ENCODE measurements around the gene DDX1. TPM values are rescaled to one million over a fixed set of nuclear protein-coding genes. Genes with fewer than 3 reads are reported as not detected.

DDX1 gene
- total RNA-seq, 1 donor from 2014 or later = 167 TPM

DNA sequence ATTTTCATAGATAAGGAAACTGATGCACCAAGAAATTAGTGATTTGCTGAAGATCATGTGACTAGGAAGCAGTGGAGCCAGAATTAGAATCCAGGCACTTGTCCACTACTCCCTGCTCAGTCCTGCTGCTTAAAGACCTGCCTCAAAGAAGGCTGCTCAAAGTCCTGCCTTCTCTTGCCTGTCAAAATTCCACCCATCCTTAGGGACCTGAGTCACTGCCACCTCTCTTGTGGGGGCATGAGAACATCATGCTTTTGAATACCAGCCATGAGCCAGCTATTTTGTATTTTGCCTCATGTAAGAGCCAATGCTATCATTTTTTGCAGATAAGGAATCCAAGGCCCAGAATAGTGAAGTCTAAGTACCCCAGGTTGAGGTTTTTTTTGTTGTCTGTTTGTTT lies 47.1 kb downstream of the DDX1 start:
- ATAC-seq (peak; percentile 34), DNase-seq (no peak)
- intact Hi-C loops (cut with micrococcal nuclease) = loop anchor here (5.0 to 10.0 kb wide), 3 partner anchors 306 to 969 kb away; partner anchors contain the start of gene MYCN

DNA sequence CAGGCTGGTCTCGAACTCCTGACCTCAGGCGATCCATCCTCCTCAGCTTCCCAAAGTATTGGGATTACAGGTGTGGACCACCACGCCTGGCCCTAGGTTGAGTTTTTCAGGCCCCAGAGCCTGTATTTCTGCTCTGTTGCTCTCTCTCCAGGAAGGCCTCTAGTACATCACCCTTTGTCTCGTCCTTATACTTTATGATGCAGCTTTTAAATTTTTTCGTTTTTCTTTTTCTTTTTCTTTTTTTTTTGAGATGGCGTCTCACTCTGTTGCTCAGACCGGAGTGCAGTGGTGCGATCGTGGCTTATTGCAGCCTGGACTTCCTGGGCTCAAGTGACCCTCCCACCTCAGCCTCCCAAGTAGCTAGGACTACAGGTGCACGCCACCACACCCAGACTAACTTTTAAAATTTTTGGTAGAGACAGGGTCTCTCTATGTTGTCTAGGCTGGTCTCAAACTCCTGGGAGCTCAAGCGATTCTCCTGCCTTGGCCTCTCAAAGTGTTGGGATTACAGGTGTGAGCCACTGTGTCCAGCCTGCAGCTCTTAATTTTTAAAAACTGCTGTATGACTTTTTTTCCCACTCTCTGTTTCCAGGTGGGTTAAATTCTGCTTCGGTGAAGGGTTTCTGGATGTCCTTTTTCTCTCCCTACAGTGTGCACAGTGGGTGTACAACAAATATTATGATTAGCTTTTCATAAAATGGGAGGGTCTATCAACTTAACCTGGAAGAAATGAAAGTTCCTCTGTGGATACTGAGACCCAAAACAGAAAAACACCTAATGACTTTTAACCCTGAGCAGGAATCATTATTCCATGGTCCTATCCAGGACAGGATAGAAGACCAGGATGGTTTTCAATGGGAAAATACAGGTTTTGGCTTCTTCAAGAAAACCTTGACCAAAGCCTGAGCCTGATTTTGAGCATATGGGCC lies 47.9 kb downstream of the DDX1 start:
- intact Hi-C loops (cut with micrococcal nuclease) = loop anchor here (5.0 to 10.0 kb wide), 3 partner anchors 305 to 968 kb away; partner anchors contain the start of gene MYCN
- ATAC-seq (no peak), DNase-seq (no peak)

DNA sequence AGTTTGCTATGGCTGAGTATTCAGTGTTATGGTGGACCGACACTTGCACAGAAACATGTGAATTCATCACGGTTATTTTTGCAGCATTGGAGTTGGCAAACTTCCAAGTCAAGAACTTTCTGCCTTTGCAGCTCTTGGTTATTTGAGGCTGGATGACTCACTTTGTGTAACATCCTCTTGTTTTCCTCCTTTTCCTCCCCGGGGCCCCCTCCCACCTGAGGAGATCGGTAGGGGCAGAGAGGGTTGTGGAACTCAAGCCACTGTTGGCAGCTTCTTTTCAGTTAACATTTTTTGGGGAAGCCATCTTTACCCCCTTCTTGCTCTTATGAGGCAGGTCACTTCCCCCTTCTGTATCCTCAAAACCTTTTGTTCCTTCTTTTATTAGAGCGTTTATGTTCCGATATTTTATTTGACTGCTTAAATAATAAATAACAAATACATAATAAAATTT lies 48.6 kb downstream of the DDX1 start:
- no peak for DNase-seq
- intact Hi-C loops (cut with micrococcal nuclease) = no loop called here

DNA sequence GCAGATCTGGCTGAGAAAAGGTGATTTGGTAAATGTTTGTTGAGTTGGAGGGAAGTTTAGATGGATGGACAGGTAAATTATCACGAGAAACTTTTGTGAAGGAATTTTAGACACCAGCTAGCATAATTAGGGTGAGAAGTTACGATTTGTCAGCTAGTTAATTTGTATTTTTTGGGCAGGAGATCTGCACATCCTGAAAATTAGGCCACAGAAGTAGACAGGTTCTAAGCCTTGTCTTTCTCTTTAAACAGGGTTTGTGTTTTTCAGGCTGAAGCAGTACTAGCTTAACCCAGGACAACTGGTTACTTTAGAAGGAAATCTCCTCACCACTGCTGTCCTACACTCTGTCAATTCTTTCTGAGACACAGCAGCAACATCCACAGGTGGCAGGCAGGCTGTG lies 49.1 kb downstream of the DDX1 start:
- ATAC-seq (no peak), DNase-seq (no peak)
- intact Hi-C loops (cut with micrococcal nuclease) = no loop called here

More for the DNA sequence above, 48.6 kb downstream of the DDX1 start:
- ATAC-seq = peak; percentile 31

DNA sequence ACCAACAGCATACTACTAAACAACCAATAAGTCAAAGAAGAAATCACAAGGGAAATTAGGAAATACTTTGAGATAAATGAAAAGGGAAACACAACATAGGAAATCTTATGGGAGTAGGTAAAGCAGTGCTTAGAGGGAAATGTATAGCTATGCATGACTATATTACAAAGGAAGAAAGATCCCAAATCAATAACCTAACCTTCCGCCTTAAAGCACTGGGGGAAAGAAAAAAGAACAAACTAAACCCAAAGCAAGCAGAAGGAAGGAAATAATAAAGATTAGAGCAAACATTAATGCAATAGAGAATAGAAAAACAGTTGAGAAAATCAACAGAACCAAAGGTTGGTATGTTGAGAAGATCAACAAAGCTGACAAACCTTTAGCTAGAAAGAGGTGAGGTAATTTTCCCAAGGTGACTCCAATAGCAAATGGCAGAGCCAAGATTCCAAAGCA lies 49.9 kb downstream of the DDX1 start:
- DNase-seq (no peak), ATAC-seq (no peak)
- intact Hi-C loops (cut with micrococcal nuclease) = no loop called here

DNA sequence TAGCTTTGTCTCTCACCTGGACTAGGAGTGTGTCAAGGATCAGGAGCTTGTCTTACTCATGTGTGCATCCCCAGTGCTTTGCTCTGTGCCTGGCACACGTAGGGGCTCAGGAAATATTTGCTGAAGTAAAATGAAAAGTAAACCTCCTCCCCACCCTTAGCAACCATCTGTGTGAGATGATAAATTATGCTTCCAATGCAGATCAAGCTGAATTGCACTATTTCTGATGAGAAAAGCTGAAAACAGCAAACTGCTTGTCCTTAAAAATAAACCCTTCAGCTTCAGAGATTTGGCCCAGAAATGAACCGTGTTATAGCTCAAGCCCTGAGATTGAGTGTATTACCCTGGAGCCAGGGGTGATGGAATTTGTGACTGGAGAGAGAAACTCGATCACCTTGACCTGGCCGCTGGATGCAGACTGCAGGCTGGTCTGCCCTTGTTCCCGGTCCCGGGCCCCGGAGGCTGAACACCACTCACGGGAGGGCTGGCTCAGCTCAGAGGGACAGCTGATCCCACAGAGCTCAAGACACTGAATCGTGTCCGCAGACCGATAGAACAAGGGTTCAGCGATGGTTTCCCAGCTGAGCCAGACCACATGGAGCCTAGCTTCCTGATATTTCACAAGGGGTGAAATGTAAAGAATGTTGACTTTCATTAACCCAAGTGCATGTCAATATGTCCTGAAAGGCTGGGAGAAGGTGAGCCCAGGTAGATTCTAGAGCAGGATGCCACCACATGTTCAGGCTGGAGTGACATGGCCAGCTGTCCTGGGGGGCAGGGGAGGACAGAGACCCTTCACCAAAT lies 50.5 kb downstream of the DDX1 start:
- DNase-seq = no peak
- no peak for ATAC-seq
- intact Hi-C loops (cut with micrococcal nuclease) = no loop called here

DNA sequence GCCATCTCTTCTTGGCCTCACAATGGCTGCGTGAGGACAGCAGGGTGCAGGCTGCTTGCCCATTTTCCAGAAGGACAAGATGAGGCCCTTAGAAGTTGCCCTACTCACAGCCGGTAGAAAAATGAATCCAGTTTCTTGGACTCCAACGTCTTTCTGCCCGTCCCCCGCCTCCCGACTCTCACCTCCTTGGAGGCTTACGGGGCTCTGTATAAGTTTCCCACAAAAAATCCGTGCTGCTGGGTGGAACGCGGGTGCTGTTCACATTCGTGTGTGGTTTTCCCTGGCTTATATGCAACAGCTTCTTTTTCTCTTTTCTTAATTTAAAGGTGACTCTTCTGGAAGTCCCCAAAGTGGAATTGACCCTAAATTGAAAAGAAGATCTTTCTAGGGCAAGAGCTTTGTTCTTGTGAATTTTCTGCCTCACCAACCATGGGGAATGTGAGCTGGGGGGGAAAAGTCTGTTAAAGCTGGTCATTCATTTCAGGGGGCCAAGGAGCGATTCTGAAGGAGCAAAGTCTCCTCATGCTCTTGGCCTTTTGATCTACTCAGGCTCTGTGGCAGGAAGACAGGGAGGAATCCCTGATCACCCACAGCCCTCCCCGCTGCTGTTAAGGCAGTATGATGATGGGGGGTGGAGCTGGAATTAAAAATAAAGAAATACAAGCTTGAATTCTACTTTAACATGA lies 51.3 kb downstream of the DDX1 start:
- intact Hi-C loops (cut with micrococcal nuclease) = no loop called here
- no peak for DNase-seq
- no peak for ATAC-seq

DNA sequence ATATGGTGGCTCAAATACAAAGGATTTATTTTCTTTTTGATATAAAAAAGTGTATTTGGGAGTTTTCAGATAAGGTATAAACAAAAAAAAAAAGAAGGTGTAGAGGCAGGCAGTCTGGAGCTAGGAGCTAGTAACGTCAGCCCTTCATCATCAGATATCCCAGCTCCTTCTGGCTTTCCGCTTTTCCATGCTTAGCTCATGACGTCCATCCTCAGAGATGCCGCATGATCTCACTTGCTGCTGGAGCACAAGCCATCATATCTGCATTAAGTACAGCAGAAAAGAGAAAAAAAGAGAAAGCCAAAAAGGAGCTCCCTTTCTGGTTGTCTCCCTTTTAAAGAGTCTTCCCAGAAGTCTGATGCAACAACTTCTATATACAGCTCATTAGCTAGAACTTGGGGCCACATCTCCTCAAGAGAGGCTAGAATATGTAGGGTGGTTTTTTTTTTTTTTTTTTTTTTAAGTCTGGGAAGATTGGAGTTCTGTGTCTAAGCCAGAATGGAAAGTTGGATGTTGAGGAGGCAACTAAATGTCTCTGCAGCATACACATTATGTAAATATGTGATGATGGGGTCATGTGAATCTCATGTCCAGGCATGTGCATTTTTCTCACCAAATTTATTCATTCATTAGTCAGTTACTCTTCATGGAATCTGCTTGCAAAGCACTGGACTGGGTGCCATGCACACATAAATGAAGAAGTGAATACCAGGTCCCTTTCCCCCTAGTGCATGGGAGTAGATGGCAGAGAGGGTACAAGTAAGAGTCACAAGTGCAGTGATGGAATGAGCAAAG lies 52.3 kb downstream of the DDX1 start:
- intact Hi-C loops (cut with micrococcal nuclease) = no loop called here
- DNase-seq (no peak), ATAC-seq (no peak)

DNA sequence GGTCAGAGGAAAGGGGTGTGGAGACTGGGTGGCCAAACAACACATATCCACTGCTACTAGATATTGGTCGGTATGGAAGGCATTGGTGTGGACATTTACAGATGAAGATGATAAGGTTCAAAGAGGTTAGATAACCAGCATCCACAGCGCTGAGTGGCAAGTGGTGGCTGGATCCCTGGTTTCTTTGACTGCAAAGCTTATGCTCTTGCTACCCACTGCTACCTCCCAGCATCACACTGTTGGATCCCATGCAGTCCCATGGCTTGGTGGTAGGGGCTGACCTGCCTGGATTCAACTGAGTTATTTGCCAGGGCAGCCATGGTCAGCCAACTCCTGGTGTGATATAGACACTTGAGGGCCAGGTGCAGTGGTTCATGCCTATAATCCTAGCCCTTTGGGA lies 53.6 kb downstream of the DDX1 start:
- DNase-seq (no peak), ATAC-seq (no peak)
- intact Hi-C loops (cut with micrococcal nuclease) = no loop called here

DNA sequence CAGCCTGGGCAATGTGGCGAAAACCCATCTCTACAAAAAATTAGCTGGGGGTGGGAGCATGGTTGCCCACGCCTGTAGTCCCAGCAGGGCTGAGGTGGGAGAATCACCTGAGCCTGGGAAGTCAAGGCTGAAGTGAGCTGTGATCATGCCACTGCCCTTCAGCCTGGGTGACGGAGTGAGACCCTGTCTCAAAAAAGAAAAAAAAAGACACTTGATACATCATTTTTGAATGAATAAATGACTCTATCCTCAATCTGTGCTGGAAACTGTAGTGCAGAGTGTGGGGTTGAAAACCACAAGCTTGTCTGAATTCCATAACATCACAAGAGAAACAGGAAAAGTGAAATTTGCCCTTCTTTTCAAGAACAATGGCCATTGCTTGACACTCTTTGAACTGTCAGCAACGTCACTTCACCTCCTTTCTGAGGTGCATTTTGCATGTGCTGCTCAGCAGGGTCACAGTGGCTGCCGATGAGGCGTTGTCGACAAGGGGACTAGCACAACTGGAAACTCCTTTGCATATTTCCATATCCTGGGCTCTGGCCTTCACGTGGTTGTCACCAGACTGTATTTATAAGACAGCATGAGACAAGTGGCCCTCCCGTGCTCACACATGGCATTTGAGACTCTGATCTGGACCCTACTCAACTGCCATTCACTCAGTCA lies 54.2 kb downstream of the DDX1 start:
- ATAC-seq (peak; percentile 63), DNase-seq (no peak)
- intact Hi-C loops (cut with micrococcal nuclease) = no loop called here

DNA sequence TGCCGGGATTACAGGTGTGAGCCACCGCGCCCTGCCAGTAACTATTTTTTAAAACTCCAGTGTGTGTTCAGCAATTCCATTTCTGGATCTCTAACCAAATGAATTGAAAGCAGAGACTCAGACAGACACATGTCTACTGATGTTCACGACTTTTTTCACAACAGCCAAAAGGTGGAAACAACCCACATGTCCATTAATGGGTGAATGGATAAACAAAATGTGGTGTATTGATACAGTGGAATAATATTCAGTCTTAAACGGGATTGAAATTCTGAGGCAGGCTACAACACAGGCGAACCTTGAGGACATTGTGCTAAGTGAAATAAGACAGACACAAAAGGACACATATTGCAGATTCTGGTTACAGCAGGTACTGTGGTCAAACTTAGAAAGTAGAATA lies 55.0 kb downstream of the DDX1 start:
- ATAC-seq = no peak
- intact Hi-C loops (cut with micrococcal nuclease) = no loop called here
- DNase-seq = no peak

DNA sequence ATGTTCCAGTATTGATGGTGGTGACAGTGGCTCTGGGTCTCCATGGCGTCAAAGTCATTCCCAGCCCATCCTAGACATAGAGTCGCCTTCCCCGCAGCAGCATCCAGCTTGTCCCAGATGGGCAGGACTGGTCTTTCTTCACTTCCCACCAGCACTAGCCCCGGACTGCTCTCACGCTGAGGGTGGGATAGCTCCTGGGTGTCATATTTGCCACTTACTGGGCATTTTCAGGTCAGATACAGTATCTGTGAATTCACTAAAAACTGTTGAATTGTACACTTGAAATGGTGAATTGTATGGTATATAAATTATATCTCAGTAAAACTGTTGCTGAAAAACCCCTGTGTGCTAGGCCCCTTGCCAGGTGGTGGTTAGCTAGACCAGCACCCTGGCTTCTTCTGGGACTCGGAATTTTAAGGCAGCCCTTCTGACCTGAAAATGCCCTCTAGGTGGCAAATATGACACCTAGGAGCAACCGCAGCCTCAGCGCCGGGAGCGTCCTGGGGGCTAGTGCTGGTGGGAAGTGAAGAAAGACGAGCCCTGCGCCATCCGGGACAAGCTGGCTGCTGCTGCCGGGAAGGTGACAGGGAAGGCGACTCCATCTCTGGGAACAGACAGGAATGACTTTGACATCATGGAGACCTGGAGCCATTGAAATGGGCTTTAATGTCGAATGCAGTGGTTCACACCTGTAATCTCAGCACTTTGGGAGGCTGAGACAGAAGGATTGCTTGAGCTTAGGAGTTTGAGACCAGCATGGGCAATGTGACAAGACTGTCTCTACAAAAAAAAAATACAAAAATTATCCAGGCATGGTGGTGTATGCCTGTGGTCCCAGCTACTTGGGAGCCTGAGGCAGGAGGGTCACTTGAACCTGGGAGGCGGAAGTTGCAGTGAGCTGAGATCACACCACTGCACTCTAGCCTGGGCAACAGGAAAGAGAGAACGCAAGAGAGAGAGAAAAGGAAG lies 56.2 kb downstream of the DDX1 start:
- intact Hi-C loops (cut with micrococcal nuclease) = no loop called here
- ATAC-seq = no peak
- DNase-seq = no peak

DNA sequence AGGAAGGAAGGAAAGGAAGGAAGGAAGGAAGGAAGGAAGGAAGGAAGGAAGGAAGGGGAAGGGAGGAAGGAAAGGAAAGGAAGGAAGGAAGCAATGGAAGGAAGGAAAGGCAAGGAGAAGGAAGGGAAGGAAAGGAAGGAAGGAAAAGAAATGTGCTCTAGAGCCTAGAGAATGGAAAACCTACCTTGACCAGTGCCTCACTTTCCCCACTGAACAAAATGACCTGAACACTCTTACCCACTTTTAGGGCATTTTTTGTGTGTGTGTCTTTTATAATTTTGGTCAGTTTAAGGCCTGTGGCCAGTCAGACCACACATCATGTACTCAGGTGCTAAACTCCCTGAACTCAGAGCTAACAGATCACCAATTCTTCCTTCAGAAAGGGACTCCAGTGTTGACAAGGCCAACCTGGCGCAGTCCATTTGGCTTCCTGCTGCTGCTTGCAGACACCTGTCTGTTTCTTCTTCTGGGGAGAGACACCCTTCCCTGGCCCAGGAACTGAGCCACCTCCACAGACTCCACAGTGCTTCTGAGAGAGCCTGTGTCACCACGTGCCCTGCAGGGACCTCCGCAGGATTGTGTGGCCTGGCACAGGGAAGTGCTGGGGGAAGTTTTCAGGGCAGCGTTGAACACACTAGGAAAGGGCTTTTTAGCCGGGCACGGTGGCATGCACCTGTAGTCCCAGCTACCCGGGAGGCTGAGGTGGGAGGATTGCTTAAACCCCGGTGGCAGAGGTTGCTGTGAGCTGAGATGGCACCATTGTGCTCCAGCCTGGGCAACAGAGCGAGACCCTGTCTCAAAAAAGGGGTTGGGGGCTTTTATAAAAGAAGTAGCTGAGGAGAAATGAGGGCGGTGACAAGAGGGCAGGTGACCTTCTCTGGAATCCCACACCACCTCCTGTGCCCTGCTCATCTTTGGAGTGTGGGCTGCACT lies 57.2 kb downstream of the DDX1 start:
- DNase-seq (no peak), ATAC-seq (no peak)
- intact Hi-C loops (cut with micrococcal nuclease) = no loop called here

DNA sequence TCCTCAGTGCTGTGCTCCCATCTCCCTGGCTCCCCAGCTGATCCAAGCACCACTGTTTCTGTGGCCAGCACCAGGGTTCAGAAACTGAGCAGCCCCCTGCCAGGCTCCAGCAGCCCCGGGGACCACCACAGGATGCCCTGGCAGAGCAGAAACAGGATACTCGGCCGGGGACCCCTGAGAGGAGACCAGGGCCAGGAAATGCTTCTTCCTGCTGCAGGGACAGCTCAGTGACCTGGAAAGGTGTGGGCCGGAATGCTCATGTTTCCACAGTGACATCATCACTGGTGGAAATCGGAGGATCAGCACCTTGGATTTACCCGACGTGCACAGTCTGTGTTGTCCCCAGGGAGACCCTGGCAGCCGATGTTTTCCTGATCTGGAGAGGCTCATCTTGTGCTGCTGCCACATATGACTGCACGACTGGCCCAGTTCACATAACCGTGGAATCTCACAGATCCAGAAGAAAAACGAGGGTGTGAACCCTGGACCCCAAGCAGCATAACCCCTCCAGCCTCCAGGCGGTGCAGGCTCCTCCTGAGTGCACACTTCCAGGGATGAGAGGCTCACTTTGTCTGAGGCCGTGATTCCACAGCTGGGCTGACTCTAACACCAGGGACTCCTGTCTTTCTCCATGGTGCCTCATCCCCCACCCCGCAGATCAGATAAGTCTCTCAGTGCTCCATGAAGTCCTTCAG lies 58.0 kb downstream of the DDX1 start:
- intact Hi-C loops (cut with micrococcal nuclease) = no loop called here
- DNase-seq = no peak
- no peak for ATAC-seq

DNA sequence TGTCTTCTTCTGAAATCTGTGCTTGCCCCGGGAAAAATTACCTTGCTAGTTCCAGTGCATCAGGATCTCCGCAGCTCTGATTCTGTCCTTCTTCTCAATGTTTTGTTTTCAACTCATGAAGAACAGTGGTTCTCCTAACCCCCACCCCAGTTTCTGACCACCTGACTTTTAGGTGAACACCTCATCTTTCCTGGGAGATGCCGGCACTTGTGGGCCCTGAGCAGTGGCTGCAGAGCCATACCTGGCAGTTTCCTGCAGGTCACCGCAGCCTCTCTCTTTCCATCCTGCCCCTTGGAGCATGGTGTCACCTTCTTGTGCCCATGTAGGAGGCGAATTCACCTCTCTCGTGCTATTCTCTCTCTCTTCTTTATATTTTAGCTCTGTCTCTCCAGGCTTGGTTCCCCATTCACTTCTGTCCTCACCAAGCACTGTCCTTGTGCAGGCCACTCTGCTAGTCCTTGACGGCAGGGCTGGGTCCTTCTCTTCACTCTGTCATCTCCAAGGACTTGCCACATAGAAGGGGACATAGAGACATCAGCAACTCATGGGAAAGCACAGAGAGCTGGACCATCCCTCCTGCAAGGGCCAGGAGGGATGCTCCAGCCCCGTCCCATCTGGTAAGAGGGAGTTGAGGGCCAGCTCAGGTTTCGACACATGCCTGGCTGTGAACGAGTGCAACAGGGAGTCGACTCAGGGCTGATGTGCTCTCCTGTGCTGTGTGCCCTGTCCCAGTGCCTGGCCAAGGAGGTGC lies 59.1 kb downstream of the DDX1 start:
- ATAC-seq = no peak
- intact Hi-C loops (cut with micrococcal nuclease) = no loop called here

More for the DNA sequence above, 59.1 kb downstream of the DDX1 start:
- DNase-seq = no peak

Data from left ventricle myocardium superior (tissue), 1 donor.